CD4-positive, alpha-beta T cell treated with Interleukin-2 at 100 ng/mL for 4 hours (primary cell): ENCODE results near the gene NTN1.

ENCODE experiments used
- DNase-seq: peaks from one replicate; pipeline ENCODE4 v3.0.0-alpha.2; 2020; ENCODE audit warnings: low spot score

The NTN1 gene

DNA sequence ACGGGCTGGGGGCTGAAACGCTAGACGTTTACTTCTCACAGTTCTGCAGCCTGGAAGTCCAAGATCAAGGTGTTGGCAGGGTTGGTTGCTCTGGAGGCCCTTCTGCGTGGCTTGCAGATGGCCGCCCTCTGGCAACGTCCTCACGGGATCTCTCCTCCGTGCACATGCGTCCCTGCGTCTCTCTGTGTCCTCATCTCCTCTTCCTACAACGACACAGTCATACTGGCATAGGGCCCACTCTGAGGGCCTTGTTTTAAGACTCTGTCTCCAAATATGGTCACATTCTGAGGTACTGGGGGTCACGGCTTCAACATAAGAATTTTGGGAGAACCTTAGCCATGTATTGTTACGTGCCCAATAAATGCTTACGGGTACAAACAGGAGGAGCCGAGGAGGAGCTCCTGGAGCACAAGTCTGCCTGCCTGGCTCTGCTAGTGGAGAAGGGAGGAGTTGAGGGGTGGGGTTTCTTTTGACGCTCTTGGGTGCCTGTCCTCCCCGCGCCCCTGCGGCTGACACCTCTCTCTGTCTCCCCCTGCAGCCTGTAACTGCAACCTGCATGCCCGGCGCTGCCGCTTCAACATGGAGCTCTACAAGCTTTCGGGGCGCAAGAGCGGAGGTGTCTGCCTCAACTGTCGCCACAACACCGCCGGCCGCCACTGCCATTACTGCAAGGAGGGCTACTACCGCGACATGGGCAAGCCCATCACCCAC, 141.1 kb downstream of the NTN1 start:
- DNase-seq: no peak

DNA sequence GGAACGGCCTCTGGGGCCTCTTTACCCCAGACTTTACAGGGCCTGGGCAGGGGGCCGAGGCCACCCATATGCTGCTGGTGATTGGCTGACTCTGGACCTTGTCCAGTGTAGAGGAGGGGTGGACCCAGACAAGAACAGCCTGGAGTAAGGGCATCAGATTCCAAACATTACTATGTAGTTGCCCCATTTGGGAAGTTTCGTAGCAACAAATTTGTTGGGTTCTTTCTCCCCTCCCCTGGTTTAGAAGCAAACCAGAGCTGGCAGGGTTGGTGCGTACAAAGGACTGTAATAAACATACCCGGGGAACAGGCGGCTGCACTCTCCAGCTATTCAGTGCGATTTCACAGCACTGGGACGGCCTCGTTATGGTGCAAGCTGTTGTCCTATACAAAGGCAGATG, 145.5 kb downstream of the NTN1 start:
- no peak for DNase-seq

DNA sequence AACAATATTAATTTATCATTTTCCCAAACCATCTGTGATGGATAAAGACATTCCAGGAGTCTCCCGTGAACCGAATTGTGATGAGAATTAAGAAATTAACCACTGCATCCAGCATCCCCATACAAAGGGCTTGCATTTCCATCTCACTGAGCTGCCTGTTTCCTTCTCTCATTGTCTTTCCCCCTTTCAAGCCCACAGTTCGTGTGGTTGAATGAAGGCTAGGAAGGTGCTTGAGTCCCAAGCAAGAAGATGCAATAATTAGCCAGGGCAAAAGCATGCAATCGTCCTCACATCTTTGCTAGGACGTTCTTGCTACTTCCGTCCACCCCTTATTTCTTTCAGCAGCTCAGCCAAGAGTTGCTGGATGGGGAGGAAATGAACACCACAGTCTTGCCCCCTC, 146.1 kb downstream of the NTN1 start:
- DNase-seq: no peak

DNA sequence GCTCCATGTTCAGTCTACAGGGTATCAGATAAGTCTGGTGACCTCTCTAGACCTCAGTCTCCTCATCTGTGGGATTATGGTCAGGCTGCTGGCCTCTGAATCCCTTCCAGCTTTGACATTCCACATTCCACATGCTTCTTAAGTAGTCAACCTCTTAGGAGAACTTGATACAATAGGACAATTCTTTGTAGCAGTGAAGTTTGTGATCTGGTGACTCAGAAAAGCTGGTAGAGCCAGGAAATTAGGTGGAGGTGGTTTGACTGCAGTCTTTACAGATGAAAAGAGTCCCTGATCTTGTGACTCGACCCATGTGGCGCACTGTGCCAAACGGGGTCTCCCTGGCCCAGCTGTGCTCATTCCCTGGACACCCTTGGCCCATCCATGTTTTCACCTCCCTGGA, 147.8 kb downstream of the NTN1 start:
- DNase-seq: no peak

DNA sequence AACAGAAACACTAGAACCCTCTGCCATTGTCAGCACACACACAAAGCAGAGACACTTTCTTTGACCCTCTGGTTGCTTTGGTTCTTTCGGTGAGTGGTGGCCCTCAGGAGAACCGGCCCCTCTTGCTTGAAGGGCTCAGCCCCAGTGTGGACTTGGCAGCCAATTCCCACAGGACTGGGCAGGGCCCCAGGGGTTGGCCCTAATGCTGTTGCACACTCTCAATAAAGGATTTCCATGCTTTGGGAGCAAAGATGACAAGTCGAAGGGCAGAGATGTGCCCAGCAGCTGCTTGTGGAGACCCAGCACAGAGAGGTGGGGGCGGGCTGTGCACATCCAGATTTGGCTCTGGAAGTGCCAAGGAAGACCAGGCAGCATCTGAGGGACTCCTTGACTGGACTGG, 149.0 kb downstream of the NTN1 start:
- no peak for DNase-seq

DNA sequence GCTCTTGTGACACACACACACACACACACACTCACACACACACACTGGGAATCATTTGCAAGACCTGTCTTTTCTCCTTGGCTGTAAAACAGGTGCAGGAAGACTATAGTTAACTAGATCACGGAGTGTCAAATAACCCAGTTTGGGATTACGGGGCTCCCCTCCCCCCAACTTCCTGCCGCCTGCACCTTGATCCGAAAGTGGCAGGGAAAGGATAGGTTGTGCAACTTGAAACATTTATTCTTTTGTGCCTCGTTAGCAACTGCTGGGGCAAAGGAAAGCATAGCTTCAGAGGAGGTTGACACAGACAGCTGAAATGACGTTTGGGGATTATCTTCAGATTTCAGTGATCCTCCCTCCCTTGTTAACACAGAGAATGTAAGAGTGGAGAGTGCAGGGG, 149.5 kb downstream of the NTN1 start:
- no peak for DNase-seq

DNA sequence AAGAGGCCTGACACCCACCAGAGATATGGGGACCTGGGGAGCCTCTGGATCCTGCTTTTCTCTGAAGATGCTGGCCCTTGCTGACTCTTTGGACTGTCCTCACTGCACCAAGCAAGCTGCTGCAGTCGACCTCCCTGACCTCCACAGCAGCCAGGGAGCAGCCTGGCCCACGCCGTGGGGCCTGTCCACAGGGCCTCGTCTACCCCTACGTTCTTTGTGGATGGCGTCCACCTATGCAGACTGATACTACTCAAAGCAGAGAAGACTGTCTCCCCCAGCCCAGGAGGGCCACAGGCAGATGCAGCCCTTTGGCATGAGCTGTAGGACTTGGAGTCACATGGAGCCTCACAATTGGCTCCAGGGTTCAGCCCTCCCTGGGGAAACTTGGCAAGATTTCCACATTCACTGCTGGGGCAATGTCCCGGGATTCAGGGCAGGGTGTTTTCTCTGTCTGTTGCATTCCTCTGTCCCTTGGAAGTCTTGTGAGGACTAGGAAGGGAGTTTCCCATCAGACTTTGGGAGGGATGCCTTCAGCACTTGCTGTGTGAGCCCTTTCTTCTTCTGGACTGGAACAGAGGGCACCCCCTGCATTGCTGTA, 152.2 kb downstream of the NTN1 start:
- DNase-seq: no peak

DNA sequence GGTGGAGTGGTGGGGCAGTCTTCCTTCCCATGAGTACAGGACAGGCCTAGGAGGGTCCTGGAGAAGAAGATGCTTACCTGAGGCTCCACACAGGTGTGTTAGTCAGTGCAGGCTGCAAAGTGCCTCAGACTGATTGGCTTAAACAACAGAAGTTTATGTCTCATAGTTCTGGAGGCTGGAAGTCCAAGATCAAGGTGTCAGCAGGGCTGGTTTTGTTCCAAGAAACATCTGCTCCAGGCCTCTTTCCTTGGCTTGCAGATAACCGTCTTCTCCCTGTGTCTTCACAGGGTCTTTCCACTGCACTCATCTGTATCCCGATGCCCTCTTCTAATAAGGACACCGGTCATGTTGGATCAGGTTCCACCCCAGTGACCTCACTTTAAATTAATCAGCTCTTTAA, 153.0 kb downstream of the NTN1 start:
- no peak for DNase-seq

DNA sequence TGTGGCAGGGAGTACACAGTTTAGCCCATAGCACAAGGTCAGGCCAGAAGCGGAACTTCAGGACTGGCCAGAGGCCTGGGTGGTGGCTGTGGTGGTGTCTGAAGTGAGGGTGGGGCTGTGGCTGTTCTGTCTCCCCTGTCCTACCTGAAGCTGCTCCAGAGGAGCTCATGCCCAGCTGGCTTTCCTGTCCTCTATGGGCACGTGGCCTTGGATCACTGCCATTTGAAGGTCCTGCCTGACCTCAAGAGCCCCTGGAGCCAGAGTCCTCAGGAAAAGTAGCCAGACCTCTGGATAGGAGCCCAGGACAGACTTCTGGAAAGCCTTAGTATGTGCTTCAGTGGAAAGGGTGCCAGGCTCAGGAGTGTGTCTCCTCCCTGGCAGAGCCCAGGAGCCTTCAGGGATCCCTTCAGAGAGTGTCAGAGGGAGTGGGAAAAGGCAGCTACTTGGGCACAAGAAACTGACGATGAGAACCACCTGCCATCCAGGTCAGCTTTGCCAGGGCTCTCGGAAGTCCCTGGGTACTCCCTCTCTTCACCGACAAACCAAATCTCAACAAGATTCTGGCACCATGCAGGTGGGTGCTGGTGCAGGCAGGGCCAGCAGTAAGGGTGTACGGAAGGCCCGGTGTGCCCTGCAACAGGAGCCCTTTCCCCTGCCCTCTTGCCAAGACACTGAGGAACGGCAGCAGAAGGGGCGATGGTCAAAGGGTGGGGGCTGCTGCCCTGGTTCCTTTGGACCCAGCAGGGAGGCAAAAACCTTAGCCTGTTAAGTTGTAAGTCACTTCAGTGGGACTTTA, 153.7 kb downstream of the NTN1 start:
- no peak for DNase-seq

DNA sequence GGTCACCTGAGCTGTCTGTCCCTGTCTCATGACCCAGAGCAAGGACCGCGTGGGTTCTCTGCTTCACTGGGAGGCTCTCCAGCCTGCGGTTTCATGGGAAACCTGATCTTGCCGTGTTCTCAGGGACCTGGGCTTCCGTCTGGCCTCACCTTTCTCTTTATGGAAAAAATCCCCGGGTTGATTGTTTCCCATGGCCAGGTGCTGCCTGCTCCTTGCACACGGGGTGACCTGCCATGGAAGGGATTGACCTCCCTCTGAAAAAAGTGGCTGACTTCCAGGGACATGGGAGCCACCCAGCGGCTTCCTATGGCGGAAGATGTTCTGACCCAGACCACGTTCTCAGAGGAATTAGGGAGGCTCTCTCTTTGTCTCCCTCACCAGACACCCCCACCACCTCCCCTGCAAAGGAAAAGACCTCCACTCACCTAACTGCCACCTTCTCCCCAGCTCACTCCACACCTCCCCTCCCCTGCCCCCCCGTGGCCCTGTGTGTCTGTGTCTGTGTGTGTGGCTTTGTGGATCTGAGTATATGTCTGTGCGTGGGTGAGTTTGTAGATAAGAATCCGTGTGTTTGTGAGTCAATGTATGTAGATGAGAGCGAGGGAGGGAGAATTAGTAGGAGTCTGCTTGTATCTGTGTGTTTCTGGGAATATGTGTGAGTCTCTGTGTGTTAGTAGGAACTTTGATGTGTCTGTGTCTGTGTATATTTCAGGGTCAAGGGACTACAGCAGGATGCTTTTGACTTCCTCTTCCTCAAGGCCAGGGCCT, 154.6 kb downstream of the NTN1 start:
- DNase-seq: no peak

DNA sequence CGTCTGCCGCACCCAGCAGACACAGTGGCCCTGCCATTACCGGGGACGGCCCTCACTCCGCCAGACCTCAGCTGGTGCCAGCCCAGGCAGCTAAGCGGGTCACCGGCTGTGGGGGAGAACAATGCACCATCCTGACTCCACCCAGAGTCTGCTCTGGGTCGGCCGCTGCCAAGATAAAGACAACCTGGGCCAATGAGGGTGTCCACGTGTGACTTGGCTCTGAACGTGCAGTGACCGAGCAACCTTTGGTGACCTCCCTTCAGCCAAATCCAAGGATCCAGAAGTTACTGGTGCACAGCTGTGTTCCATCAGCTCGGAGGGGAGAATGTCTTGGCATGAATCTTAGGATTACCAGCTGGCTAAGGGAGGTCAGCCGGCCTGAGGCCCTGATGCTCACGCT, 155.9 kb downstream of the NTN1 start:
- no peak for DNase-seq

DNA sequence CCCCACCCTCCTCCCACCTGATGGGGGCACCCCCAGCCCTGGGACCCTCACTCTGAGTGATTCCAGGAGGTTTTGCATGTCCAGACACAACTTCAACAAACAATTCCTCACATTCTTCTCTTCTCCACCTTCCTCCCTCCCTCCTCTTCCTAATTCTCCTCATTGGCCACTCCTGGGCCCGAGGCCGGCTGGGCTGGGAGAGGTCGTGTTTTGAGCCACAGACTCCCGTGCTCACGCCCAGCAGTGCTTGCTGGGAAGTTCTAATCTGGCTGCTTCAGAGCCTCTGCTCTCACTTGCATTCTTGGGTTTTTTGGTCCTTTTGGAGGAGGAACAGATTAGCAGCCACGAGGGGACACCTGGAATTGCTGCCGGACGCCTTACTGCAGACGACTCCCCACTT, 157.0 kb downstream of the NTN1 start:
- DNase-seq: no peak

DNA sequence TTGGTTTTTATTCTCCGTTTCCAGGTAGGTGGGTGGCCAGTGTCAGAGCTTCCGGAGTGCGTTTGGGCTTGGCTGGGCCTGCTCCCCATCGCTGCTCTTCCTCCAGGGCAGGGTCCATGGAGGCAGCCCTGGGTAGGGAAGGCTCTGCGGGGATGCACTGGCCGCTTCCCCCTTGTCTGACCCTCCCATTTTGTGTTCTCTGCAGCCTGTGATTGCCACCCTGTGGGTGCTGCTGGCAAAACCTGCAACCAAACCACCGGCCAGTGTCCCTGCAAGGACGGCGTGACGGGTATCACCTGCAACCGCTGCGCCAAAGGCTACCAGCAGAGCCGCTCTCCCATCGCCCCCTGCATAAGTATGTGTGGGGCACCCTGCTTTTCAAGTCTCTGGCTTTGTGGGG, 158.3 kb downstream of the NTN1 start:
- no peak for DNase-seq

DNA sequence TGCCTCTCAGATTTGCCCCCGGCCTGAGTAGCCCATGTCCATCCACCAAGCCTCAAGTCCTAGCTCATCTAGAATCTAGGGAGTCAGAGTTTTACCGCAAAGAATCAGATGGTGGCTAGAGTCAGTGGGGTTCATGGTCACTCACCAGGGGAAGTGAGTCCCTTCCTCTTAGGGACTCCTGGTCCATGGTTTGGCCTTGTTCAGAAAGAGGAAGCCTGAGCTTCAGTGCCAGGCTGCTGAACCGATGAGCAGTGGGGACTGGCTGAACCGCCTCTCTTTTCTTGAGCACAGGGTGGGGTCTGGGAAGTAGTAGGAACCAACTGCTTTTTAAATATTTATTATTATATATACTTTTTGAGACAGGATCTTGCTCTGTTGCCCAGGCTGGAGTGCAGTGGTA, 160.3 kb downstream of the NTN1 start:
- no peak for DNase-seq

DNA sequence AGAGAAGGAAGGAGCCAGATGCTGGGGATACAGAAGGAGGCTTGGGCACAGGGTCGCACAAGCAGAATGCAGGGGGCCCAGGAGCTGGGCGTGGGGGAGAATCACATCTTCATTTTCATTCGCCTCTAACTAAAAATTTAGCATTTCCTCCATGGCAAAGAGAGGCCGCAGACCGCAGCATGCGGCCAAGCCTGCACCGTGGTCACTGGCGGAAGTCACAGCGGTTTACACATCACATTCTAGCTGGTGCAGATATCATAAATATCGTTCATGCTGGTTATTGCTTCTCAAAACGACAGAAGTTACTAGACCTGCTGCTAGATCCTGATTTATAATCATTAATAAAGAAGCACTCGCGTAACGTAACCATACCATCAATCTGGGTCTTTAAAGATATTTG, 162.0 kb downstream of the NTN1 start:
- DNase-seq: peak; percentile 1

DNA sequence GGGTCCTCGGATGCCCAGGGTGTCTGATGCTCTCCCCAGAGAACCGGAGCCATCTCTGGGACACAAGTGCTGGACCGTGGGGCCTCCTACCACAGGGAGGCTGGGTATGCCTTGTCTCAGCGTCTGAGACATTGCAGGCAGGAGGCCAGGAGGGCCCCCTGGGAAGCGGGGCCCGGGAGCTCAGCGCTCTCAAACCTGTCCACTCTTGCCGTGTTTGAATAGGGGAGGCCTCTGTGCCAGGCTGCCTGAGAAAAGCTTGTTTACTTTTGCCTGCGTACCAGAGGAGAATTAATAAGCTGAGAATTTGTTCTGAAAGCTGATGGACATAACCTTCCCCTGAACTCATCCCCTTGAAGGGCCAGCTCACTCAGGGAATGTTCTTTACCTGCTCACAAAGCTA, 163.8 kb downstream of the NTN1 start:
- DNase-seq: no peak

DNA sequence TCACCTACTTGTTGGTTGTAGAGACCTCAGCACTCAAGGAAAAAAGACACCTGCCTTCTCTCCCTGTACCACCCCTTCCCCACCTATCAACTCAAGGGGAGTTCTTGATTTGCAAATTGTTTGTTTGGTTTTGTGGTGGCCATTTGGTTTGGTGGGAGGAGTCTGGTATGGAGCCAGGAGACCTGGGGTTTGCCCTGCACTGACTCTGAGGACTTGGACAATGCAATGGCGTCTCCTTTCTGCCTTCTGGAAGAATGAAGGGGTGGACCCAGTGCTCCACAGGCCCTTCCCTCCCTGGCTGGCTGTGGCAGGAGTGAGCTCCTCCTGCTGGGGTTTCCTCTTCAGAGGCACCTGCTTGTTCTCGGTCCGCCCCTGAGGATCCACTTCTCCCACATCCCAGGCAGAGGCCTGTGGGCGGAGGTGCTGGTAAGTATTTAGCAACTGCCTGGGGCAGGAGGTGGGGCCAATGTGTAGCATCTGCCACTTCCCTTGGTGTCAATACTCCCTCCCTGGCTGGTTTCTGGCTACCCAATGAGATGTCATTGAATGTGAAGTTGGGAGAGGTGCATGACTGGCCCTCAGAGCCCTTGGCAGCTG, 164.5 kb downstream of the NTN1 start:
- DNase-seq: no peak

DNA sequence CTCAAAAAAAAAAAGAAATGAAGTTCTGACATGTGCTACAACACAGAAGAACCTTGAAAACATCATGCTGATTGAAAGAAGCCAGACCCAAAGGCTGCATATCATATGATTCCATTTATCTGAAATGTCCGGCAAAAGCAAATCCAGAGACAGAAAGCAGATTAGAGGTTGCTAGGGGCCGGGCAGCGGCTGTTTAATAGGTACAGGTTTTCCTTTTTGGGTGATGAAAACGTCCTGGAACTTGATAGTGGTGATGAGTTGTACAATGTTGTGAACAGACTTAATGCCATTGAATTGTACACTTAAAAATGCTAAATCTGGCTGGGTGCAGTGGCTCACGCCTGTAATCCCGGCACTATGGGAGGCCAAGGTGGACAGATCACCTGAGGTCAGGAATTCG, 166.5 kb downstream of the NTN1 start:
- no peak for DNase-seq

DNA sequence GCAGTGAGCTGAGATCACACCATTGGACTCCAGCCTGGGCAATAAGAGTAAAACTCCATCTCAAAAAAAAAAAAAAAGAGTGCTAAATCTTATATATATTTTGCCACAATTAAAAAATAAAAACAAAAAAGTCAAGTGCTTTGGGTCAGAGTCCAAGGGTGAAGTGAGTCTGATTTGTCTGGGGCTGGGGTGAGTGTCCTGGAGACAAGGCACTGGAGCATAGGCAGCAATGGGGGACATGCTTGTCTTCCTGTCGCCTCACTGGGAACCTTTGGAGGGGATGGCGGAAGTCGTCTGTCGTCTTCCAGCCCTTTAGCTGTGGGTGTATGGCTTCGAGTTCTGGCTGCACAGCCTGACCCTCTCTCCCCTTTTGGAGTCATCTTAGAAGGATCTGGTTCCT, 167.1 kb downstream of the NTN1 start:
- no peak for DNase-seq

DNA sequence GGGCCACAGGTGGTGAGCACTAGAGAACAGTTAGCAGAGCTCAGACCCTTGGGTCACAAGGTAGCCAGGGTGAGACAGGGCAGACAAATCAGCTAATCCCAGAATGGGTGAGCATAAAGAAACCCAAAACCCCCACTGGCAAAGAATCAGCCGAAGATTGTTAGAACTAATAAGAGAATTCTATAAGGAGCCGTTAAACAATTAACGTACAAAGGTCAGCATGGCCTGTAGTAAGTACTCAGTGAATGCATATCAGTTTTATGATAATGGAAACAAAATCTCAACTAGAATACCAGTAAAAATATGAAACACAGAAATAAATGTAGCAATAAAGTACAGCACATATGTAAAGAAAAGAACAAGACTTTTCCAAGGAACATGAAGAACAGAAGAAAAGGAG, 168.6 kb downstream of the NTN1 start:
- no peak for DNase-seq

DNA sequence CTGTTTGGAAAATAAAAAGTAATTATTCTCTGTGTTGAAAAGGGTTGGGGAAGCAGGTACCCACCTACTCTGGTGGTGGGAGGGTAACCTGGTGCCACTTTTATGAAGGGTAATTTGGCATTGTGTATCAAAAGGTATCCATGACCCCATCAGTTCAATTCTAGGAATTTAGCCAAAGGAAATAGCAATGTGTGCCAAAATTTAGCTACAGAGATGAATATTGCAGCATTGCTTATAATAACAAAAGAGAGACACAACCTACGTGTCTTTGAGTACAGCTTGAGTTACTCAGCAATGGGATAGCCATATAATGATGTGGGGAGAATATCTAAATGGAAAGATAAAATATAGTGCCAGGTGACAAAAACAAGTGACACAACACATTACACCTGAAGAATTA, 170.7 kb downstream of the NTN1 start:
- DNase-seq: no peak

DNA sequence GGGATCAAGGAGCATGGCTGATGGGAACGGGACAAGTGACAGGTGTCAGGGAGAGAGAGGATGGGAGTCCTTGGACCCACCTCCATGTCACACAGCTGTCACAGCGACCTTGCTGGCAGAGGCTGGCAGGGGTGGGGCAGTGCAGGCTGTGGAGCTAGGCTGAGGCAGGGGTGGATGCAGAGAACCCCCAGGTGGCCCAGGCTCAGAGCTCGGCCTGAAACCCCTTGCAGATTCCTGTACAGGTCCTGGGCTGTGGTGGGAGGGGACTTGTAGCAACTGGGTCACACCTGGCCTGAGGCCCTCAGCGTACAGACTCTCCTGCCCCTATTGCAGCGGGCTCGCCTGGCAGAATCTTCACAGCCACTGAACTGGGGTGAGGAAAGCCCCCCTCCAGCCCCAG, 174.1 kb downstream of the NTN1 start:
- DNase-seq: no peak
